ENCODE measurements around the gene LRCH1.

Gene LRCH1

GRCh38 chr13:46738766-46739165, 185.8 kb downstream of the LRCH1 start:
- DNase-seq (ENCODE audit: low read depth) = no peak
- TF ChIP-seq CTCF (conservative IDR thresholded peaks at IDR 0.05; ENCODE audit: low read depth, low read length) = no peak
- no peak overlapping the region for H3K4me3 ChIP-seq (ENCODE audit: low read depth, low read length)

GRCh38 chr13:46739447-46740098, 186.6 kb downstream of the LRCH1 start:
- H3K4me3 ChIP-seq (ENCODE audit: low read depth, low read length) = no peak overlapping the region
- DNase-seq (ENCODE audit: low read depth) = no peak
- no peak for TF ChIP-seq CTCF (conservative IDR thresholded peaks at IDR 0.05; ENCODE audit: low read depth, low read length)

GRCh38 chr13:46743191-46743590, 190.2 kb downstream of the LRCH1 start:
- no peak for TF ChIP-seq CTCF (conservative IDR thresholded peaks at IDR 0.05; ENCODE audit: low read depth, low read length)
- H3K4me3 ChIP-seq (ENCODE audit: low read depth, low read length) = no peak overlapping the region
- peak; percentile 67 for DNase-seq (ENCODE audit: low read depth)

- no peak for TF ChIP-seq CTCF (conservative IDR thresholded peaks at IDR 0.05; ENCODE audit: low read depth, low read length)
- H3K4me3 ChIP-seq (ENCODE audit: low read depth, low read length) = no peak overlapping the region
- no peak for DNase-seq (ENCODE audit: low read depth)
Observed at GRCh38 chr13:46745062-46745461, 192.1 kb downstream of the LRCH1 start.

GRCh38 chr13:46745706-46746105, 192.7 kb downstream of the LRCH1 start:
- no peak for DNase-seq (ENCODE audit: low read depth)
- TF ChIP-seq CTCF (conservative IDR thresholded peaks at IDR 0.05; ENCODE audit: low read depth, low read length) = no peak
- H3K4me3 ChIP-seq (ENCODE audit: low read depth, low read length) = no peak overlapping the region

- DNase-seq (ENCODE audit: low read depth) = no peak
- no peak overlapping the region for H3K4me3 ChIP-seq (ENCODE audit: low read depth, low read length)
- TF ChIP-seq CTCF (conservative IDR thresholded peaks at IDR 0.05; ENCODE audit: low read depth, low read length) = no peak
Observed at GRCh38 chr13:46747031-46747820, 194.3 kb downstream of the LRCH1 start.

GRCh38 chr13:46748300-46748699, 195.3 kb downstream of the LRCH1 start:
- no peak for DNase-seq (ENCODE audit: low read depth)
- TF ChIP-seq CTCF (conservative IDR thresholded peaks at IDR 0.05; ENCODE audit: low read depth, low read length) = no peak

More at GRCh38 chr13:46748300-46748699, 195.3 kb downstream of the LRCH1 start:
- H3K4me3 ChIP-seq (ENCODE audit: low read depth, low read length) = no peak overlapping the region

Data from choroid plexus epithelial cell (primary cell).